K562 (cell line): ENCODE data around the gene TSC22D2. TPM values are rescaled to one million over a fixed set of nuclear protein-coding genes. Genes with fewer than 3 reads are reported as not detected.

Source experiments
- ARID1B ChIP-seq: fragments of 450-650 bp; IDR thresholded peaks from 2 replicates; pipeline ENCODE4 v1.6.1; 2016; ENCODE audit warnings: antibody characterized with exemption, mild to moderate bottlenecking, inconsistent platforms
- CBFA2T2 ChIP-seq: fragments of 450-650 bp; conservative IDR thresholded peaks from 2 replicates; pipeline ENCODE4 v1.6.1; 2017; ENCODE audit warnings: mild to moderate bottlenecking
- CBX1 ChIP-seq: sonication (generic); IDR thresholded peaks from 2 replicates; pipeline ENCODE4 v1.6.1; 2016; ENCODE audit warnings: antibody characterized with exemption, low read depth, mild to moderate bottlenecking
- CC2D1A ChIP-seq: fragments of 450-650 bp; IDR thresholded peaks from 2 replicates; pipeline ENCODE4 v1.6.1; 2017; ENCODE audit warnings: mild to moderate bottlenecking
- MTF1 ChIP-seq: fragments of 250-450 bp; sonication (Bioruptor Pico); IDR thresholded peaks from 2 replicates; pipeline ENCODE4 v1.9.0; 2021; ENCODE audit warnings: moderate library complexity, mild to moderate bottlenecking, inconsistent platforms, borderline replicate concordance
- MYC ChIP-seq, 2 experiments: fragments of 250-450 bp in 1 of 2; sonication (Bioruptor Pico) in 1 of 2; IDR thresholded peaks; 2 replicates each; pipeline versions ENCODE4 v1.5.1 to v1.6.1; 2012 to 2021; ENCODE audit warnings: low read depth in 2 of 2, borderline replicate concordance in 1 of 2, improper control_type of control experiment in 1 of 2, low read length in 1 of 2, mild to moderate bottlenecking in 1 of 2, moderate library complexity in 1 of 2
- NELFE ChIP-seq: IDR thresholded peaks from 2 replicates; pipeline ENCODE4 v1.6.1; 2011; ENCODE audit warnings: mild to moderate bottlenecking; ENCODE audit not compliant: insufficient read depth, insufficient read length
- RFX7 ChIP-seq: fragments of 250-450 bp; sonication (Bioruptor Pico); IDR thresholded peaks from 2 replicates; pipeline ENCODE4 v1.5.1; 2021; ENCODE audit warnings: mild to moderate bottlenecking
- SIN3A ChIP-seq, 2 experiments: fragments of 150-350 bp in 1 of 2; IDR thresholded peaks; 2 replicates each; pipeline ENCODE4 v1.6.1; 2011 to 2016; ENCODE audit warnings: borderline replicate concordance in 2 of 2, low read depth in 2 of 2, low read length in 2 of 2, mild to moderate bottlenecking in 2 of 2, moderate library complexity in 2 of 2; ENCODE audit not compliant: control insufficient read depth in 1 of 2
- ZKSCAN8 ChIP-seq: fragments of 200-800 bp; sonication (Bioruptor generic); IDR thresholded peaks from 2 replicates; pipeline ENCODE4 v1.6.1; 2016; ENCODE audit warnings: missing genetic modification characterization, missing compliant biosample characterization
- ZNF277 ChIP-seq: fragments of 250-450 bp; sonication (Bioruptor Pico); IDR thresholded peaks from 2 replicates; pipeline ENCODE4 v1.8.0; 2022; ENCODE audit warnings: inconsistent platforms, mild to moderate bottlenecking, moderate library complexity, borderline replicate concordance
- ZNF3 ChIP-seq: fragments of 250-450 bp; sonication (Bioruptor Pico); IDR thresholded peaks from 2 replicates; pipeline ENCODE4 v1.5.0; 2021; ENCODE audit warnings: mild to moderate bottlenecking, moderate library complexity
- ZNF407 ChIP-seq: fragments of 450-650 bp; IDR thresholded peaks from 2 replicates; pipeline ENCODE4 v1.6.1; 2016; ENCODE audit warnings: low read depth
- ZNF740 ChIP-seq, 3 experiments: fragments of 200-800 bp in 1 of 3; sonication (Bioruptor generic) in 1 of 3; sonication (generic) in 1 of 3; formaldehyde crosslinking in 1 of 3; IDR thresholded peaks; 2 replicates each; pipeline versions ENCODE4 v1.6.1 to v1.8.0; 2016 to 2022; ENCODE audit warnings: mild to moderate bottlenecking in 2 of 3, missing compliant biosample characterization in 2 of 3, missing genetic modification characterization in 2 of 3, missing genetic modification reagents in 1 of 3
- polyA plus RNA-seq, 8 experiments: library from polyadenylated mRNA; depleted of rRNA in 4 of 8; stranded (reverse) in 5 of 8; unstranded in 3 of 8; fragments of >200 nt; fragmentation: Nextera tagmentation in 2 of 8; fragmentation: Illumina TruSeq in 1 of 8; extraction: Ambion mirVana in 2 of 8; extraction: Trizol in 1 of 8; gene quantifications; 2 replicates each; pipeline versions ENCODE4 v1.2.1 to v1.2.3, GENCODE V29; 2011 to 2014; ENCODE audit warnings: inconsistent platforms in 1 of 8, missing spikeins in 1 of 8
- total RNA-seq, 7 experiments: library from RNA; depleted of rRNA in 6 of 7; stranded (reverse); fragments of >200 nt in 6 of 7; fragmentation: Illumina TruSeq in 2 of 7; extraction: Trizol in 2 of 7; gene quantifications; 2 replicates each; pipeline versions ENCODE4 v1.2.1 to v1.2.3, GENCODE V29; 2011 to 2021; ENCODE audit warnings: low replicate concordance in 1 of 7

Gene TSC22D2
- total and polyA plus RNA-seq, 9 of the 15 experiments (the other 6 are each of a cell fraction or from before 2014, with no cell fraction given), result 5.5 to 44.0 (median 19.3) TPM

- TF ChIP-seq ZNF407, result 0 out of 2 replicates have a peak, but pooled peaks have one; percentile 34
- no peak for TF ChIP-seq ZNF277
- no peak for TF ChIP-seq ZNF3 (CRISPR knock-in tag)
- no peak for TF ChIP-seq SIN3A (IDR thresholded peaks at IDR 0.05; ENCODE audit: borderline replicate concordance in 2 of 2, control insufficient read depth in 1 of 2, low read depth in 2 of 2, low read length in 2 of 2)
- TF ChIP-seq ZKSCAN8 (CRISPR knock-in tag), result 0 out of 2 replicates have a peak, but pooled peaks have one; percentile 31
- peak; percentile 72 for TF ChIP-seq MYC (IDR thresholded peaks at IDR 0.05; ENCODE audit: low read depth, low read length)
- TF ChIP-seq MYC (CRISPR knock-in tag; IDR thresholded peaks at IDR 0.05; ENCODE audit: borderline replicate concordance, low read depth), result no peak
- no peak for TF ChIP-seq CBFA2T2
- TF ChIP-seq NELFE, result no peak
- no peak for TF ChIP-seq RFX7 (CRISPR knock-in tag)
- no peak for TF ChIP-seq CBX1
- TF ChIP-seq CC2D1A, result peak; percentile 39; the same call in 1 of the 2 replicates
- no peak for TF ChIP-seq MTF1
- TF ChIP-seq ZNF740 (CRISPR knock-in tag; IDR thresholded peaks at IDR 0.05), result no peak
- TF ChIP-seq ZNF740 (tag; IDR thresholded peaks at IDR 0.05), result peak in 1 of 2 experiments; percentile 69; a peak in 1 of 4 replicates
- TF ChIP-seq ARID1B, result peak; percentile 44; the same call in 1 of the 2 replicates
These were observed 284 bp upstream of the TSC22D2 start (continued) for GRCh38 chr3:150407808-150408220.
